ENCODE data around the gene PPP1R3D.
A peak's percentile ranks its signal among the peaks of the same experiment; 100 is the strongest.
"Not testable (repeated sequence)": the region's sequence is repeated elsewhere in the genome, so short reads cannot be mapped to it uniquely, and the experiment has no call there.

Gene PPP1R3D

DNA sequence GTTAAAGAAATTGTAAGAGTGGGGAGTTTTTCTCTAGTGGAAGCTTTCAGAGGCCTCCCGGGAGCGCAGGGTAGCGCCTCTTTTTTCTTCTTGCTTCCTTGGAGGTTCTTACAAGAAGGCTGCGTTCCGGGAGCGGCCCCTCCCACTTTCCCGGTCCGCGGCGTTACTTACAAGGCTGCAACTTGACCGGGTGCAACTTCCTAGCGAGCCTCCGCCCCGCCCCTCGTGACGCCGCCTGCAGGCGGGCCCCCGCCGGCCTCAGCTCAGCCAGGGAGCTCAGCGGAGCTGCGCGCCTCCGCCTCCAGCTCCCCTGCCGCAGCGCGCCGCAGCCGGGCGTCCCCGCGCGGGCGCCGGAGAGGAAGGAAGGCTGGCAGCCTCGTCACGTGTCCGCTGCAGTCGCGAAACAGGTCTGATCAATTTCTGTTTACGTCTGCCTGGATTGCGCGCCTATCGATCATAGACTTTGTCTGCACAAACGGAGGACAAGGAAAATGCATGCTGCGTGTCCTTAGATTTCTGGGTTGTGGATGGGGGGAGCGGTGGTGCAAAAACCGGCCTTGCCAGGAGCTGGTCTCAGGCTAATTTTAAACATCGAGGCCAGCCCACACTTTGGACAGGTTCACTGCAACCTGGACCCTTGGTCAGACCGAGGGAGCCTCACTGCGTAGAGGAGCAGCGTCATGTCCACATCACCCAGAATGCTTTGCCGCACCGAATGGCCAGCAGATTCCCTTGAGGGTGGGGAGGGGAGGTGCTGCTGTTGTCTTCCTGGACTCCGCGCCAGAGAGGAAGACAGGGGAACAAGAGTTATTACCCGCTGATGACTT lies at the start of gene PPP1R3D, which contains the start of gene FAM217B:
Gene PPP1R3D (minus strand): TSS at position 177 of the 827 bp plus-strand sequence. CDS start 374 bp downstream, outside the sequence.
Gene FAM217B (plus strand): TSS at position 261 of the 827 bp plus-strand sequence. CDS start 3,555 bp downstream, outside the sequence.
- peak; percentile 82 for DNase-seq (ENCODE audit: low read depth, low spot score)

DNA sequence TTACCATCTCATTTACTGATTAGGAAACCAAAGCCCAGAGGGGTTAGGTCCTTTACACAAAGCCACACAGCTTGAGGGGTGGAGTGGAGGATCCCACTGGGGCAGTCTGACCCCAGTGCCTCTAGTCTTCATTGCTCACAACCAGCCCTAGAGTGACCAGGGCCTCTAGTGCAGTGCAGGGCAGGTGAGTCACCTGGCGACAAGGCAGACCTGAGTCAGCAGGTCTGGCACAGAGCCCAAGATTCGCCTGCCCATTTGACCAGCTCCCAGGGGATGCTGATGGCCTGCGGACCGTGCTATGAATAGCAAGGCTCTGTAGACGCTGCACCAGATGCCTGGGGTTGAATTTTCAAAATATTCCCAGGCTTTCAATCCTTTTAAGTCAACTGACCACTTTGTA lies 48.0 kb upstream of the PPP1R3D start:
- no peak for DNase-seq (ENCODE audit: low read depth, low spot score)

DNA sequence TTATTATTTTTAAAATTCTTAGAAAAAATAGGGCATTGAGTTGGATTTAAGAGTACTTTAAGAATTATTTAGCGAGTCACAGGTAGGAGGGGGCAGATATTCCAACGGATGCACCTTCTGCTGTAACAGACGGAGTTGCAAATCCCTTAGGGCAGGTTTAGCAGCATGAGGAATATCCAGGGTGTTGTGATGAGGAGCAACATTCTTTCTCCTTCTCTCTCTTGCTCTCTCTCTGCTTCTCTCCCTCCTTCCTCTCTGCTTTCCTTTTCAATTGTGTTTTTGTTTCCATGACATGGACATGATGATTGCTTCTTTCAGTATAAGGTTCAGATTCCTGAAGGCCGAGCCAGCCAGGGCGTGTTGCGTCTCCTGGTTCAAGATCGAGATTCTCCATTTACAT lies 47.0 kb upstream of the PPP1R3D start:
- no peak for DNase-seq (ENCODE audit: low read depth, low spot score)

GRCh38 chr20:59985864-59986263 lies 45.8 kb upstream of the PPP1R3D start:
- DNase-seq (ENCODE audit: low read depth, low spot score): no peak

DNA sequence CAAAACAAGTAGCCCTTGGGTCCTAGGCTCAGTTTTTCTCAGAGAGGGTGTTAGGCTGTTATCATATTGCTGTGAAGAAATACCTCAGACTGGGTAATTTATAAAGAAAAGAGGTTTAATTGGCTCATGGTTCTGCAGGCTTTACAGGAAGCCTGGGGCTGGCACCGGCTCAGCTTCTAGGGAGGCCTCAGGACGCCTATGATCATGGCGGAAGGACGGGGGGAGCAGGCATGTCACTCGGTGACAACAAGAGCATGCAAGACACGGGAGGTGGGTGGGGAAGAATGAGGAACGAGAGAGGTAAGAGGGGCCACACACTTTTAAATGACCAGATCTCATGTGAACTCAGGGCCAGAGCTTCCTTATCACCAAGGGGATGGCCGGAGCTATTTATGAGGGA lies 45.1 kb upstream of the PPP1R3D start:
- no peak for DNase-seq (ENCODE audit: low read depth, low spot score)

DNA sequence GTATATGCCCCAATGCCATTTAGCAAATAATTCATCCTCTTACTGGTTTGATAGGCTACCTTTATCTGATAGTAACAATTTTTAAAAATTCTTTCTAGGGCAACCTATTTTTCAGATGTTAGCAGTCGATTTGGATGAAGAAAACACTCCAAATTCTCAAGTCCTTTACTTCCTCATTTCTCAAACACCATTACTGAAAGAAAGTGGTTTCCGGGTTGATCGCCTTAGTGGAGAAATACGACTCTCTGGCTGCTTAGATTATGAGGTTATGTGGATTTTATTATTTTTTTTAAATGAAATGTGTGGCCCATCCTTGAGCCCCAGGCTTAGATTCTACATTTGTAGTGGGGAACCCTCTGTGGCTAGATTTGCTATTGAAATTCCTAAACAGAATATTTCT lies 44.4 kb upstream of the PPP1R3D start:
- DNase-seq (ENCODE audit: low read depth, low spot score): no peak

- DNase-seq (ENCODE audit: low read depth, low spot score): no peak
Measured at GRCh38 chr20:59983076-59983475, 43.0 kb upstream of the PPP1R3D start.

- DNase-seq (ENCODE audit: low read depth, low spot score): no peak
Measured at GRCh38 chr20:59977086-59977485, 37.0 kb upstream of the PPP1R3D start.

DNA sequence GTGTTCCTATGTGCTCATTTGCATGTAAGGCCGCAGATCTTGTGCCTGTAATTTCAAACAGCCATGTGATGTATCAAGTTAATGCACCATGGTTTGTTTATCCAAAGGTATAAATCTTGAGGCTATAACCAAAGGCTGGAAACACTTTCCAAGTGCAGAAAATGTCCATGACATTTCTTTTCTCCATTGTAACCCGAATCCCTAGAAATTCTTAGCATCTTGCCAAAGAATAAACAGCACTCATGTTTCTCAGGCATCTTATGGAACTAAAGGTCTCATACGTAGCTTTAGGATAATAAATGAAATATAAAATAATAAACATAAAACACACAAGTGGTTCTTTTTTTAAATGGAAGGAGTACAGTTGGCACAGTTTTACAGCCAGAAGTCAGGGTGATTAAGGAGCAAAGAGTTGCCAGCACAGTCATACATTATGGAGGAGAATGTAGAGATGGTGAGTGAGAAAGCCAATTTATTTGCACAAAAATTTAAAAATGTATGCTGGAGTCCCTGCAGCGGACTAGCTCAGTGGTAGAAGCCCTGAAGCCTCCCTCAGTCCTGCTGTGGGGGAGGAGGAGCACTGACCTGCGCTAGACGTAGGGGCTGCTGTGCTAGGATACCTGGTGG lies 36.2 kb upstream of the PPP1R3D start:
- DNase-seq (ENCODE audit: low read depth, low spot score): no peak

DNA sequence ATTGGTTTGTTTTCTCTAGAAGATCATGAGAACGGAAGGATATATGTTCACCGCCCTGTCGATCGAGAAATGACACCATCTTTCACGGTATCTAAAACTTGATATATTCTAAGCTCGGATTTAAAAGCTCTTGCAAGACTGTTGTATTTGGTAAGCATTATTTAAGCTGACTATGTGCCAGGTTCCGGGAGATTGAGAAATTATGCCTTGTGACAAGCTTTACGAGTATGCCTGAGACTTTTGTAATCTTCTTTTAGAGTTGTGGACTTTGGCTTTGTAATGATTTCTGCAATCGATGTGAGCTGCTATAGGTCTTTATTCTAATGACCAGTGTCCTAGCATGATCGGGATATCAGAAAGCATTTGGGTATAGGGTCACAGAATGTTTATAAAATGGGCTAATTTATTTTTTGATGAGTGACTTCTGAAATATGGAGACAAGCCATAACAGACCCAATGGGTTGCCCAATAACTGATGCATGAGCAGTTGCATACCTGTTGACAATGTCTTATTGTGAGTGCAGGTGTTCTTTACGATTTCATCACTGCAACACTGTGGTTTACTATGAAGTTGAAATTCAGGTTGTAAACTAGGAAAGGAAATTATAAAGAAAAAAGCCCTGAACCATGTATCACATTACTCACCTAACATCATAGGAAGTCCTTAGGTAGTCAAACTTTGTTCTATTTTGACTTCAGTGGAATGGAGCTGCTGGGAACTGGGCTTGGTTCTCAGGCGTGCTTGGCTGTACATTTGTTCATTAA lies 32.1 kb upstream of the PPP1R3D start:
- no peak for DNase-seq (ENCODE audit: low read depth, low spot score)

GRCh38 chr20:59971428-59971827 lies 31.3 kb upstream of the PPP1R3D start:
- DNase-seq (ENCODE audit: low read depth, low spot score): no peak

GRCh38 chr20:59966428-59966827 lies 26.3 kb upstream of the PPP1R3D start:
- DNase-seq (ENCODE audit: low read depth, low spot score): no peak

- no peak for DNase-seq (ENCODE audit: low read depth, low spot score)
Measured at GRCh38 chr20:59962155-59962554, 22.1 kb upstream of the PPP1R3D start.

DNA sequence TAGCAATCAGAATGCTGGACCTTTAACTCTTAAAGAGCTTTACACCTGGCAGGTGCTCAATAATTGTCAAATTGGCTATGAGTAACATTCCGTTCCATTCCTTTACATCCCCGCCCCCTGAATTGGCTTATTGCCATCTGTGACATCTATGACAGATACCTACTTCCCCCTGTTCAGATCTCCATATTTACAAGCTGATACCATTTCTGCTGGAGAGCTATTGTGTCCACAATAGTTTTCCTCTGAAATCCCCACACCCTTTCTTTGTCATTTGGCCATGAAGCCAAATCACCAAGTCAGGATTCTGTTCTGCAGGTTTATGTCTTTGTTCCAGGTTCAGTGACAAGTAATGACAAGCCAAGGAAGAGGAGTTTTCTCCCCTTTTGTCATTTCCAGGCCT lies 21.3 kb upstream of the PPP1R3D start:
- no peak for DNase-seq (ENCODE audit: low read depth, low spot score)

DNA sequence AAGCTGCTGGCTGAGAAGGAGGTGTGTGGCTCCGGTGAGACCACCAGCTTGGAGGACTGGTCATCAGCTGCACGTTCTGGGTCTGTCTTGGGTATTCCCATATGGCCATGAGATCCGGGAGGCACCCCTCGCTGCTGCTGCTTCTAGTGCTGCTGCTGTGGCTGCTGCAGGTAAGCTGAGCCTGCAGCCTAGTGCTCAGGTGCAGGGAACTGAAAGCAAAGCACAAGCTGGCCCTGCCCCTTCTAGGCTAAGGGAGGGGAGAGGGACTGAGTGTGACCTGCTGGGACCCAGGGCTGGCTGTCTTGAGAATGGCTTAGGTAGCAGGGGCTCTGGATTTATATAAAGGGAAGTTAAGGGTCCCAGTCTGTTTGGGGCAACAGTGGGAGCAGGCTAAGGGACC lies 18.5 kb upstream of the PPP1R3D start:
- DNase-seq (ENCODE audit: low read depth, low spot score): no peak

GRCh38 chr20:59958123-59958522 lies 18.0 kb upstream of the PPP1R3D start, which contains the start of gene CDH26:
Gene CDH26 (plus strand): TSS chr20:59958423. CDS start chr20:59958727, 304 bp downstream.
- no peak for DNase-seq (ENCODE audit: low read depth, low spot score)

DNA sequence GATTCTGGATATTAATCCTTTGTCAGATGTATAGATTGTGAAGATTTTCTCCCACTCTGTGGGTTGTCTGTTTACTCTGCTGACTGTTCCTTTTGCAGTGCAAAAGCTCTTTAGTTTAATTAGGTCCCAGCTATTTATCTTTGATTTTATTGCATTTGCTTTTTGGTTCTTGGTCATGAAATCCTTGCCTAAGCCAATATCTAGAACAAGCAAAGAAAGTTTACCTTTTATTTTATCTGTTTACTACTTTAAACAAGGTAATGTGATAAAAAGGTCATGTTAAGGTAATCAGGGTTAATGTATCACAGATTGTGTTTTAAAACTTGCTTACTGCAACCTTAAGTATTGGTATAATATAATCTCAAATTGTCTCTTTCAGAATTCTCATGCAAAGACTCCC lies 17.5 kb upstream of the PPP1R3D start:
- DNase-seq (ENCODE audit: low read depth, low spot score): not testable (repeated sequence)

GRCh38 chr20:59955131-59955796 lies 15.2 kb upstream of the PPP1R3D start:
- DNase-seq (ENCODE audit: low read depth, low spot score): no peak

- DNase-seq (ENCODE audit: low read depth, low spot score): no peak
Measured at GRCh38 chr20:59954718-59955117, 14.6 kb upstream of the PPP1R3D start.

DNA sequence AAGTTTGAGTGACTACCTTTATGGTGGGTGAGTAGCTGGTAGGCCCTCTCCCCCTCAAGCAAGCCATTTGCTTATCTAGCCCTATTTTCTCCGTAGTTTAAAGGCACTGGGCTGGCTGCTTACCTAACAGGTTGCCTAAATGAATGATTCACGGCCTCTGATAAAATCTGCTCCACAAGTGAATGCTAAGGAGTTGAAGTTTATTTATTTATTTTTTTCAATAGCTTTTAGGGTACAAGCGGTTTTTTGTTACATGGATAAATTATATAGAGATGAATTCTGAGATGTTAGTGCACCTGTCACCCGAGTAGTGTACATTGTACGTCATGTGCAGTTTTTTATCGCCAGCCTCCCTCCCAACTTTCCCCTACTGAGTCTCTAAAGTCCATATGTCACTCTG lies 9.8 kb upstream of the PPP1R3D start:
- DNase-seq (ENCODE audit: low read depth, low spot score): no peak

DNA sequence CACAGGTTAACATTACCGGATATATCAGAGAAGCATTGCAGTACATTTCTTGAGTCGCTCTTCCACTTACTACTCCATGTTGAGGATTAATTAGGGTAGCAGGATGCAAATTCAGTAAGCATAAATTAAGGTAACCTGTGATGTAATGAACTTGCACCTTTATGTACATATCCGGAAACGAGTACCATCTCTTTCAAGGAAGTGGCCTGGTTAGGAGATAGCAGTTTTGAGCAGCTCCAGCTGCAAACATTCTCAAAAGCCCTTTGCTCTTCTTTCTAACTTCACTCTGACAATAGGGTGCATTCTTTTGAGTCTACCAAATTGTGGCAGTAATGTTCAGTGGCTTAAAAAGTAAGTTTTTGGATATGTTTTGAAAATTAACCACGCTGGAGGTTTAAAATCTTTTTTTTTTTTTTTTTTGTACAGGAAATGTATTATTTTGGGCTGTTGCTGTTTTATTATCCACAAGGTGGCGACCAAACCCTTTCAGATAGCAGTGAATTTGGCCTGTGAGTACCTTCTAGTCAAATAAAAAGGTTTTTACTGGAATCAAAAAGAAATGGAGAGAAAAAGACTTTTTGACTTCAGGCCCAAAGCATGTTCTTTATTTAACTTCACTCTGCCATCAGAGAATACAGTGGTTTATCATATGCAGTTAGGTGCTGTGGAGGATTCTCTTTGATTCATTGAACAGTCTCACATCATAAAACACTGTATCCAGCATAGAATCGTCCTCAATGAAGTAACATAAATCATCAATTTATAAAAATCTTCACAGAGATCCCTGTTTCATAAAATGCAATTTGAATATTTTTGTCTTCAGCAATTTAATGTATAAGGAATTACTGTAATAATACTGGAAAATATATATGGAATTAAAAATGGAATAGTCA lies 9.0 kb upstream of the PPP1R3D start:
- no peak for DNase-seq (ENCODE audit: low read depth, low spot score)
